Epithelial cell of proximal tubule (primary cell): ENCODE data around the gene NAPA. TPM values are rescaled to one million over a fixed set of nuclear protein-coding genes. Genes with fewer than 3 reads are reported as not detected.
A peak's percentile ranks its signal among the peaks of the same experiment; 100 is the strongest.
"Not testable (repeated sequence)": the region's sequence is repeated elsewhere in the genome, so short reads cannot be mapped to it uniquely, and the experiment has no call there.

Experiments used
- DNase-seq: peaks from one replicate; pipeline ENCODE4 v3.0.0-alpha.2; 2011; ENCODE audit warnings: low read depth
- H3K4me3 ChIP-seq: 2 replicates; pipeline ENCODE4 v1.5.1; 2011; ENCODE audit warnings: low read depth, mild to moderate bottlenecking, low read length
- total RNA-seq: library from RNA; depleted of rRNA; stranded (reverse); fragments of >200 nt; gene quantifications from 2 replicates; pipeline ENCODE4 v1.2.3, GENCODE V29; 2015
- TF ChIP-seq, protein P1 (sequence below): conservative IDR thresholded peaks from 2 replicates; pipeline ENCODE4 v1.5.1; 2012; ENCODE audit warnings: low read depth, mild to moderate bottlenecking, low read length

NAPA gene
- total RNA-seq, 1 donor from 2014 or later = 78.9 TPM

DNA sequence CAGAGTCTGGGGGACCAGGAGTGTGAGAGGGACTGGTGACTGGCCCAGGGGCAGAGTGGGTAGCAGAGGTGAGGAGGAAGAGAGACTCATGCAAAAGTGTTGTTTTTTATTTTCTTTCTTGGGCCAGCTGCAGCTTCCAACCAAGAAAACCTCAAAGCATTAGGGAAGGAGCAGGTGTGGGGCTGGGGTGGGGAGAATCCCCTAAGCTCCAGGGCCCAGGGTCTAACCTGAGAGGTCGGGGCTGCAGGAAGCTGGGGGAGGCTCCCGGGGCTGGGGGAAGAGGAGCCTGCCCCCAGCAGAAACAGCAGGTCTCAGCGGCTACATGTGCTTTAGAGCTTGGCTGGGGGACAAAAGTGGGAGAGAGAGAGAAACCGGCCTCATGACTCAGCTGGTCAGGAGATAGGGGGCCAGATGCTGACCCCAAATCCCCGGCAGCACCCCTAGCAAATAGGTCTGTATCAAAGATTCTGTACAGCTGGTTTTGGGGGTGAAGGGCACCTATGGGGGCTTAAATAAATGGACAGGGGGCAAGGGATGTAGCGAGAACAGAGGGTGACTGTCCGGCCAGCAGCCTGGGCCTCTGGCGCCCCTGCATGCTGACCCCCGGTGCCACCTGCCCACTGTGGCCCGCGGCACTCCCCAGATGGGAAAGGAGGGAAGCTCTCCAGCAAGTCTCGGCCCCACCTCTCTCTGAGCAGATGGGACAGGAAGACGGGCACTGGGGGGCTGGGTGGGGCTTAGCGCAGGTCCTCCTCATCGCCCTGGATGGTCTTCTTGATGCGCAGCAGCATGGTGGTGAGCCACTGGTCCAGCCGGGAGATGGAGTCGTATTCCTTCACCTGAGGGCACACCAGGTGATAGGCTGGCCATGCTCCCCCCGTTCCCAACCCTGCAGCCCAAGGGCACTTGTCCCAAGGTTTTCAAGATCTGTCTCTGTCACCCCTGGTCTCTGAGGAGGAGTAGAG is 27.0 kb downstream of the NAPA start:
- no peak for DNase-seq

DNA sequence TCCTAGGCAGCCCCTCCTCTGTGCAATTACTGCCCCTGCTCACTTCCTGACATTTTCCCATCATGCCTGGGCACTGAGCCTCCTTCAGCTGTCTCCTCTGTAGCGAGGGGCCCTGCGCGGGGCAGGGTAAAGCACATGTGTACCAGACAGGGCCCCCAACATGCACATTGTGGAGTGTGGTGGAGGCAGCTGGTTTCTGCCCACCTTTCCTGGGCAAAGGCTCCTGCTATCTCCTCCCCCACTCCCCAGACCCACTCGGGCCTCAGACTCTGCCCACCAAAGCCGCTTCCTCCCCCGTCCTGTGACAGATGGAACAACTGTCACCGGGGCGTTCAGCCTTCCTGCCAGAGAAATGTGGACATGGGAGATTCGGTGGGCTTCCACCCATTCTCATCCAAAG is 28.0 kb downstream of the NAPA start:
- no peak overlapping the region for H3K4me3 ChIP-seq
- TF ChIP-seq, protein P1, sequence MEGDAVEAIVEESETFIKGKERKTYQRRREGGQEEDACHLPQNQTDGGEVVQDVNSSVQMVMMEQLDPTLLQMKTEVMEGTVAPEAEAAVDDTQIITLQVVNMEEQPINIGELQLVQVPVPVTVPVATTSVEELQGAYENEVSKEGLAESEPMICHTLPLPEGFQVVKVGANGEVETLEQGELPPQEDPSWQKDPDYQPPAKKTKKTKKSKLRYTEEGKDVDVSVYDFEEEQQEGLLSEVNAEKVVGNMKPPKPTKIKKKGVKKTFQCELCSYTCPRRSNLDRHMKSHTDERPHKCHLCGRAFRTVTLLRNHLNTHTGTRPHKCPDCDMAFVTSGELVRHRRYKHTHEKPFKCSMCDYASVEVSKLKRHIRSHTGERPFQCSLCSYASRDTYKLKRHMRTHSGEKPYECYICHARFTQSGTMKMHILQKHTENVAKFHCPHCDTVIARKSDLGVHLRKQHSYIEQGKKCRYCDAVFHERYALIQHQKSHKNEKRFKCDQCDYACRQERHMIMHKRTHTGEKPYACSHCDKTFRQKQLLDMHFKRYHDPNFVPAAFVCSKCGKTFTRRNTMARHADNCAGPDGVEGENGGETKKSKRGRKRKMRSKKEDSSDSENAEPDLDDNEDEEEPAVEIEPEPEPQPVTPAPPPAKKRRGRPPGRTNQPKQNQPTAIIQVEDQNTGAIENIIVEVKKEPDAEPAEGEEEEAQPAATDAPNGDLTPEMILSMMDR = no peak
- no peak for DNase-seq

More for the DNA sequence above, 27.0 kb downstream of the NAPA start:
- no peak overlapping the region for H3K4me3 ChIP-seq
- TF ChIP-seq, protein P1 = no peak

DNA sequence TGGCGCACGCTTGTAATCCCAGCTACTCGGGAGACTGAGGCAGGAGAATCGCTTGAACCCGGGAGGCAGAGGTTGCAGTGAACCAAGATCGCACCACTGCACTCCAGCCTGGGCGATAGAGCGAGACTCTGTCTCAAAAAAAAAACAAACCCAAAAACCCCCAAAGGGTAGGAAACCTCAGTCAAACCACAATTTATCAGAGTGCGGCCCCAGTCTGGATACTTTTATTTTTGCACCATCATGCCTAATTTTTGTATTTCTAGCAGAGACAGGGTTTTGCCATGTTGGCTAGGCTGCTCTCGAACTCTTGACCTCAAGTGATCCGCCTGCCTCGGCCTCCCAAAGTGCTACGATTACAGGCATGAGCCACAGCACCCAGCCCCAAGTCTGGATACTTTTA is 28.6 kb downstream of the NAPA start:
- DNase-seq, H3K4me3 ChIP-seq: not testable (repeated sequence)

DNA sequence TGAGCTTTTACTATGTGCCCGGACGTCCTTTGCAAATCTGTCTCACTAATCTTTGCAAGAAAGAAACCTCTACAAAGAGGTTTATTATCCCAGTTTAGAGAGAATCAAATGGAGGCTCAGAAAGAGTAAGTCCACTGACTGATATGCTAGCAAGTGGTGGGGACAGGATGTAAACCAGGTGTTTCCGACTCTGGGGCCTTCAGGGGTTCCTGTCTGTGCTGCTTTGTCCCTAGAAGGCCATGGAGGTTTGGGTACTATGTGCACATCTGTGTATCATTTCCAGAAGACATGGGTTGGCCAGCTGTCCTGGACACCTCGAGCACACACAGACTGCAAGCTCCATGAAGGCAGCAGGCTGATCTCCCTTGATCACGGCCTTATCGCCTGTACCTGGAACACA is 29.7 kb downstream of the NAPA start:
- no peak for DNase-seq
- TF ChIP-seq, protein P1 = no peak
- H3K4me3 ChIP-seq = peak overlapping the region; percentile 81

DNA sequence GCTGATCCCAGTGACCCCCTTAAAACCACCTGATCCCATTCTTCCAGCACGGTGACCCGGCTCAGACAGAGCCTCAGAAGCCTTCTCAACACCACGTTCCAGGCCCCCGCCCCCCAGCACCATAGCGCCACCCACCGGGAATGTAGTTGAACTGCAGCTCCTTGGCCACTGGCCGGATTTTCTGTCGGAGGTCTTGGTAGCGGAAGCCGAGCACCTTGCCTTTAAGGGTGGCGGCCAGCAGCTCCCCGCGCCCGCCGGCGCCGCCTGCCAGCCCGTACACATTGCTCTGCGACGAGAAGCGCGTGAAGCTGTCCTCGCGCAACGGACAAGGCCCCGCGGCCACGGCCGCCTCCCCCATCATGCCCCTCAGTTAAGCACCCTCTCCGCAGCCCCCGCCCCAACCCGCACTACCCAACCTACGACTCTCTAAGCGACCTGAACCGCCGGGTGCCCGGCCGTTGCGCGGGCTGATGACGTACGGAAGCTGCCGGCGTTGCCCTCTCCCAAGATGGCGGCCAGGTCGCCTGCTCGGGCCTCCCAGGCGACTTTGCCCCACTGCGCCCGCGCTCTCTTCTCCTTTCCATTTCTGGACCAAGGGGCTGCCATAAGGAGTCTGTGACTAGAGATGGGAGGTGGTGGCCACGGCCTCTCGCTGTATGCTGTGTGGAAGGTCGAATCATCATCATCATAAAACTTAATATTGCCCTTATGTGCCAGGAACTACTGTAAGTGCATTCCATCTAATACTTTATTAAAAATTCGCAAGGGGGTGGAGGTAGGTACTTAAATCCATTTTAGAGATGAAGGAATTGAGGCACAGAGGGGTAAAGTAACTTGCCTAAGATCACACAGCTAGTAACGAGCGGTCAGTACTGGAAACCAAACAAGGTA is 30.8 kb downstream of the NAPA start, which contains the start of gene KPTN:
Gene KPTN (minus strand): TSS at position 420 of the 891 bp plus-strand sequence. CDS start 59 bp downstream, at position 361.
- TF ChIP-seq, protein P1 = peak; percentile 96
- peak; percentile 23 for DNase-seq
- H3K4me3 ChIP-seq = peak within 1 kb of the TSS; percentile 81

DNA sequence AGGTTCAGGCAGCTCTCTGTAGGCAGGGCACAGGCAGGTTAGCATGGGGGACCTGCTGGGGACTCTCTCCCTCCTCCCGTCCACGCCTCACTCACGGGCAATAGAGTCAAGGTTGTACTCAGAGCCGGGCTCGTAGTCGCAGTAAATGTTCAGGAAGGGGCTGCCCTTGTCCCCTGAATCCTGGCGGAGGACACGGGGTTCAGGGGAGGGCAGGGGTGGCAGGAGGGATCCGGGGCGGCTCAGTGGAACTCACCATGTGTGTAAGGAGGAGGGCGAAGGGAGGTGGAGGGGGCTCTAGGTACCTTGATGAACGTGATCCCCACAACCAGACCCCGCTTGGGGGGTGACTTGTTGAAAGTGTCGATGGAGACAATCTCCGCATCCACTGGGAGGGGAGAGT is 31.7 kb downstream of the NAPA start:
- DNase-seq = no peak
- TF ChIP-seq, protein P1 = no peak
- H3K4me3 ChIP-seq = peak overlapping the region; percentile 81
